ENCODE measurements around the gene UBL3.

GRCh38 chr13:29893438-29893837 lies 43.0 kb upstream of the UBL3 start:
- TF ChIP-seq CTCF (IDR thresholded peaks at IDR 0.05 in 2 of 3, conservative IDR thresholded peaks at IDR 0.05 in 1 of 3; ENCODE audit: borderline replicate concordance in 1 of 3, insufficient read depth in 1 of 3, low read depth in 2 of 3, low read length in 2 of 3) = no peak
- no peak for TF ChIP-seq REST (IDR thresholded peaks at IDR 0.05; ENCODE audit: low read depth)
- TF ChIP-seq MAX (IDR thresholded peaks at IDR 0.05) = no peak
- TF ChIP-seq EZH2phosphoT487 (IDR thresholded peaks at IDR 0.05; ENCODE audit: borderline replicate concordance) = no peak
- no peak for TF ChIP-seq ZFX (IDR thresholded peaks at IDR 0.05)
- no peak for TF ChIP-seq CEBPB (IDR thresholded peaks at IDR 0.05; ENCODE audit: low read depth)
